Pancreas (tissue), 10 donors: ENCODE results near the gene LRRC8B. TPM values are rescaled to one million over a fixed set of nuclear protein-coding genes. Genes with fewer than 3 reads are reported as not detected.
A peak's percentile ranks its signal among the peaks of the same experiment; 100 is the strongest.

Experiments used
- ATAC-seq, 4 donors: fragments of 200-7000 bp; cut with Tn5 transposase; one replicate each; pipeline versions ENCODE4 v1.8.0 to v1.9.1; 2020; ENCODE audit warnings: mild to moderate bottlenecking in 4 of 4, moderate library complexity in 4 of 4
- DNase-seq, 6 donors: peaks; one replicate each; pipeline ENCODE4 v3.0.0-alpha.2; 2020
- FAIRE-seq: peaks from 2 replicates; lab custom pipeline; 2012; peaks lifted over from hg19 to GRCh38; lab: Jason Lieb, UNC
- H3K27ac ChIP-seq, 4 donors: fragments of 200-600 bp; sonication (generic); 1 replicate in 3 of 4; 2 replicates in 1 of 4; pipeline versions ENCODE4 v1.5.0 to v1.8.0; 2020
- H3K27me3 ChIP-seq, 4 donors: fragments of 200-600 bp; one replicate each; pipeline ENCODE4 v1.8.0; 2021
- H3K36me3 ChIP-seq, 3 donors: fragments of 200-600 bp; sonication (generic) in 1 of 3; one replicate each; pipeline versions ENCODE4 v1.5.0 to v1.8.0; 2020 to 2021
- H3K4me1 ChIP-seq, 3 donors: fragments of 200-600 bp; one replicate each; pipeline ENCODE4 v1.8.0; 2021
- H3K4me3 ChIP-seq, 4 donors: fragments of 200-600 bp; sonication (generic) in 2 of 4; one replicate each; pipeline versions ENCODE4 v1.5.0 to v1.8.0; 2020 to 2021
- H3K9me3 ChIP-seq, 4 donors: fragments of 200-600 bp; one replicate each; pipeline ENCODE4 v1.8.0; 2021
- CTCF ChIP-seq, 4 donors: fragments of 200-600 bp; sonication (generic) in 3 of 4; IDR thresholded peaks; one replicate each; pipeline versions ENCODE4 v1.5.0 to v1.8.0; 2021; ENCODE audit warnings: antibody characterized with exemption in 4 of 4
- WGBS, 2 donors: extraction: QIAGEN DNeasy Blood & Tissue Kit; methylation state at CpG; one replicate each; pipeline ENCODE4 v1.1.7; 2013; 5-methylcytosine and 5-hydroxymethylcytosine counted together
- intact Hi-C, 3 donors: fragments of 100-400 bp; cut with DNase I; formaldehyde crosslinking; loops; one replicate each; pipeline versions ENCODE4 v1.11.1 to v1.14.2; 2022
- polyA plus RNA-seq, 2 donors: library from polyadenylated mRNA; stranded (reverse); fragments of 200-250 nt; gene quantifications; one replicate each; pipeline ENCODE4 v1.2.3, GENCODE V29; 2013
- total RNA-seq, 6 donors: library from RNA; stranded (reverse); fragmentation: NEBNext Ultra II Directional in 4 of 6; extraction: Animal tissue kit (Norgen Biotek cat#: 25700) in 4 of 6; gene quantifications; one replicate each; pipeline versions ENCODE4 v1.2.1 to v1.2.4, GENCODE V29; 2021 to 2023
- donor health status: healthy with polysubstance abuse.
- donor health status: DM: no; HTN: no; CAD: no; lungs with moderate emphysema.
- donor health status: DM: no; HTN: no; CAD: no.
- donor health status: control.
- donor health status: control.
- donor health status: Bipolar disorder and iron deficiency.
- donor health status: DM: yes; HTN: yes; CAD: no.
- donor health status: DM: no; HTN: no; CAD: no.
- donor health status: DM: no; HTN: no; CAD: no.
- donor health status: DM: yes; HTN: yes; CAD: no.

Gene LRRC8B
- total and polyA plus RNA-seq, 8 donors: 1.7 to 14.2 (median 7.3) TPM

- H3K36me3 ChIP-seq: no peaks in the 10 kb centered on the region
- no peaks in the 10 kb centered on the region for H3K27me3 ChIP-seq
- WGBS, 2 donors: 0 to 1% methylated on average over 49 to 76 of the region's 76 CpGs
- H3K4me1 ChIP-seq: peaks cover 0 to 8% (median 5%) of the 10 kb centered on the region in 3 donors
- intact Hi-C loops: loop anchor here in 1 of 3 donors (10.0 kb wide), 1 partner anchor 132 kb away; no protein-coding TSS in a partner anchor
- peak; percentile 63 to 92 (median 76) for DNase-seq
- TF ChIP-seq CTCF (IDR thresholded peaks at IDR 0.05): peak in 1 of 4 donors; percentile 24
- peak; percentile 91 to 96 (median 94) for ATAC-seq
- H3K9me3 ChIP-seq: no peaks in the 10 kb centered on the region
- H3K27ac ChIP-seq: peak within 1 kb of the TSS; percentile 40 to 80 (median 68)
- no peak for FAIRE-seq
- peak within 1 kb of the TSS; percentile 78 to 90 (median 81) for H3K4me3 ChIP-seq
These were observed 108.1 kb downstream of the LRRC8B start, which contains the start of gene LRRC8C for GRCh38 chr1:89632657-89633247. LRRC8C (plus strand) TSS chr1:89633120; CDS start chr1:89686474, 53,354 bp downstream.

DNA sequence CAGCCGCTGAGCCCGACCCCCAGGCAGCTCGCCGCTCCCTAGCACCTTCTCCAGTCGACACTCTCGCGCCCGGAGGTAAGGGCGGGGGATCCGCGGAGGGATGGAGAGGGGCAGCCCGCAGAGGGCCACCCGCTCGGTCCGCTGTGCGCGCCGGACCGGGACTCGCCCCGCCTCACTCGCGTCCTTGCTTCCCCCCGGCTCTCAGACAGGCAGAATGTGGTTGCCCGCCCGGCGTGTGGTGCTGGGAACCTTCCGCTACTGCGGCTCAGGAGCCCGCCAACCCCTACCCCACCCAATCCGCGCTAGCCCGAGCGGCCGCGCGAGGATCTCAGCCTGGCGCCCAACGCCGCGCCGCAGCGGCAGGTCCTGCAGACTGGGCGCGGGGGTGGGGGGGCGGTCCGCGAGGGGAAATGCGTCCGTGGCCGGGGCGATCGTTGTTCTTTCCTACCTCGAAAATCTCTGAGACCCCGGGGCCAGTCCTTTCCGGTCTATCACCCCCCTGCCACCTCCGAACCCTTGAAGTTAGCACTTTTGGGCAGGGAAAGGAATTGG is 108.7 kb downstream of the LRRC8B start:
- Histone ChIP-seq H3K9me3 (no peaks in the 10 kb centered on the region), H3K27ac (peak overlapping the region; percentile 40 to 80 (median 68)), H3K36me3 (no peaks in the 10 kb centered on the region), H3K4me3 (peak overlapping the region; percentile 78 to 90 (median 81)), H3K27me3 (no peaks in the 10 kb centered on the region), H3K4me1 (peaks cover 0 to 8% (median 5%) of the 10 kb centered on the region in 3 donors)
- 0 to 1% methylated on average over 35 to 57 of the region's 57 CpGs for WGBS, 2 donors
- intact Hi-C loops: loop anchor here in 1 of 3 donors (10.0 kb wide), 1 partner anchor 131 kb away; no protein-coding TSS in a partner anchor
- FAIRE-seq (no peak), DNase-seq (peak; percentile 34 to 79 (median 36)), ATAC-seq (peak; percentile 64 to 77 (median 73))
- TF ChIP-seq CTCF (IDR thresholded peaks at IDR 0.05): no peak

DNA sequence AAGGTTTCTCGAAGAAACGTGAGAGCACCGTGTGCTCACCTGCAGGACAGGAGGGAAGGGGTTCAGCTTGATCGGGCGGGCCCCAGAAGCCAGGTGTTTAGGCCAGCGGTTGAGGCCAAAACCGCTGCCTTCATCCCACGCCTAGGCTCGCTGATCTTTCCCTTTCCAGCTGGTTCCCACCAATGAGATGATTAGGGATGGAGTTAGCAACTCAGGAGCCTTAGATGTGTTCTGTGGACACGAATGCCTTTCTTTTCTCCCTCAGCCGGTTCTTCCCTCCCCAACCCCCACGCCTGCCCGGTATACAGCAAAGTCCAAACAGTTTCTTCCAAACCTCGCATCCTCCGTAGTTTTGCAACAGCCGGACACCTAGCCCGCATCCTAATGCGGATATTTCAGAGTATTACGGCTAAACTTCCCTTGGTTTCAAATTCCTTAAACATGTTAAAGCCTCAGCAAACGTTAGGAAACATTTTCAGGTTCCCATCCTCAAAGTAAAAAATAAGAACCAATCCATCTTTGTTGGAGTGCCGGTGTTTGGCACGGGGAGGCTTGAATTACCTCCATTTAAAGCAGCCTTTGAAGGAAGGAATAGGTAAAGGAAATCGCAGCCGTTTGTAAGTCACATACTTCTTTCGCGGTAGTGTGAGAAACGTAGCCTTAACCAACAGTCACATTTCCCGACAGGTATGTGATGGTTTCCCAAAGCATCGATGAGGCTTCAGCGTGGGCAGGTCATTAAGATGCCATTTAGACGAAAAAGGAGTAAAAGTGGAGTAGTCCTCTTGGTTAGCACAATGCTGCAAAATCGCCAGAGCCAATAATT is 109.4 kb downstream of the LRRC8B start:
- Histone ChIP-seq H3K36me3 (no peaks in the 10 kb centered on the region), H3K4me3 (peak overlapping the region; percentile 78 to 90 (median 81)), H3K27ac (peak overlapping the region in 2 of 4 donors; percentile 75 to 80), H3K9me3 (no peaks in the 10 kb centered on the region), H3K27me3 (no peaks in the 10 kb centered on the region), H3K4me1 (peaks cover 0 to 8% (median 5%) of the 10 kb centered on the region in 3 donors)
- DNase-seq (peak in 2 of 6 donors; percentile 22 to 32), FAIRE-seq (no peak), ATAC-seq (peak; percentile 6 to 12 (median 10))
- 8 to 14% methylated on average over 32 of the region's 32 CpGs for WGBS, 2 donors
- no peak for TF ChIP-seq CTCF (IDR thresholded peaks at IDR 0.05)
- intact Hi-C loops: loop anchor here in 1 of 3 donors (10.0 kb wide), 1 partner anchor 131 kb away; no protein-coding TSS in a partner anchor

DNA sequence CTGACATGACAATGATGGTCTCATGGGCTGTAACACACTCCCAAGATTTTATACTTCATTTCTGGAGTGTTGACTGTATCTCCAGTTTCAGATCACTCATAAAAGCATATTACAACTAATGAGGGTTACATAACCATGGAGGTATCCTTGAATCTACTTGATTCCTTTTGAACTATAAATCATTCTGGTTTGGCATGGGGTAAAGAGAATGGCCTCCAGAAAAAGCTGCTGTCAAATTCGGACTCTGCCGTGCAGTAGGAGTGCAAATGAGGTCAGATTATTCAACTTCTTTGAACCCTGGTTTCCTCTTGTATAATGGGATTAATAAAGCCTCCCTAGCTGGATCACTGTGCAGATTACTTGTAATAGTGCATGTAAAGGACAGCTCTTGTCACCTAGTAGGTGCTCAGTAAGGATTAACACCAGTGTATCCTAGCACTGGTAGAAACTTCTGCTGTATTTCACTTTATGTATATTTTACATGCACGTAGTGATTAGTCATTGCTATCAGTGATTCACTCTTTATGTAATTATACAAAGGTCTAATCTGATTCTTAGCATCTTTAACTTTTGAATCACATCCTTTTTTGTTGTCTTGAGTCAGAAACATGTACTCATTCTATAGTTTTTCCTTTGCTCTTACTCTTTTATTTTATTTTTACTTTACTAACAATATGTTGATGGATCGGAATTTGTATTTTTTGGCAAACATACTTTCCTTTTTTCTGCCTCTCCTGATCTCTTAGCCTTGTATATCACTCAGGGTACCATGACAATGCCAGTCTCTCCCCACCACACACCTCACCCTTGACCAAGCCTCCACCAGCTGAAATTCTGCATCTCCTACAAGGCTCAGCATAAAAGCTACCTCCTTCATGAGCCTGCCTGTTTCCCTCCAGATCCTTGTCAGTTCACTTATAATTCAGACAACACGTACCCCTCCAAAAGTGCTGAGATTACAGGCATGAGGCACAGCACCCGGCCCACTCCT is 111.5 kb downstream of the LRRC8B start:
- no peak for FAIRE-seq
- 72 to 83% methylated on average over 6 of the region's 6 CpGs for WGBS, 2 donors
- no peak overlapping the region for H3K27ac ChIP-seq
- H3K4me1 ChIP-seq: peaks cover 0 to 8% (median 5%) of the 10 kb centered on the region in 3 donors
- TF ChIP-seq CTCF (IDR thresholded peaks at IDR 0.05): no peak
- no peak for DNase-seq
- intact Hi-C loops: loop anchor here in 1 of 3 donors (10.0 kb wide), 1 partner anchor 129 kb away; no protein-coding TSS in a partner anchor
- H3K9me3 ChIP-seq: no peaks in the 10 kb centered on the region
- no peak overlapping the region for H3K4me3 ChIP-seq
- H3K36me3 ChIP-seq: no peaks in the 10 kb centered on the region
- H3K27me3 ChIP-seq: no peaks in the 10 kb centered on the region
- ATAC-seq: no peak
